Measurements from ENCODE around the gene GCNT4. TPM values are rescaled to one million over a fixed set of nuclear protein-coding genes. Genes with fewer than 3 reads are reported as not detected.

The GCNT4 gene
- total and polyA plus RNA-seq, 2 donors (not counting 1 experiment from before 2014, with no cell fraction given): 3.6 to 14.6 TPM

DNA sequence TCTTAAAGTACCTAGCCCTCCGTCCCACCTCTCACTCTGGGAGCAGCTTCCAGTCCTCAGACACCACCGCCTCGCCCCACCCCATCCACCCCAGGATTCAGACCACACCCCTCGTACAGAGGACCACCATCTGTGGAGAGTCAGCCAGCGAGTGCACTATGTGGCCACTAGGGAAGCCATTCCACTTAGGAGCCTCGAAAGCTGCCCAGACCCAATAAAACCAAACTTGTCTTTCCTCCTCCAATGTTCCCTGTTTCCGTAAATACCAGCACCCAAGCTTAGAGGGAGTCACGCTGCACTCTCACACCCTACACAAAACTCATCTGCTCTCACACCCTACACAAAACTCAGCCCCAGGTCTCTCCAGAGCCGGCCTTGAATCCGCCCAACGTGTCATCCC lies 1.9 kb downstream of the GCNT4 start:
- Histone ChIP-seq H4K20me1 (ENCODE audit: control insufficient read depth, extremely low read depth, insufficient read depth, low read length) (no peaks in the 10 kb centered on the region), H2AFZ (ENCODE audit: low read length) (no peak overlapping the region), H3K9me3 (ENCODE audit: control insufficient read depth, insufficient read depth, low read depth, low read length) (no peaks in the 10 kb centered on the region), H3K27ac (ENCODE audit: insufficient read depth, low read length) (no peak overlapping the region), H3K4me1 (ENCODE audit: control insufficient read depth, extremely low read depth, insufficient read depth, low read length) (peaks cover 16% of the 10 kb centered on the region), H3K27me3 (ENCODE audit: control insufficient read depth, insufficient read depth, low read length) (no peaks in the 10 kb centered on the region), H3K36me3 (ENCODE audit: control insufficient read depth, insufficient read depth, low read length) (no peaks in the 10 kb centered on the region), H3K4me3 (replicated peaks in 1 of 4; ENCODE audit: control extremely low read depth in 1 of 4, insufficient read depth in 1 of 4, low read depth in 3 of 4, low read length in 4 of 4) (no peak overlapping the region), H3K9ac (ENCODE audit: insufficient read depth, low read length) (no peak overlapping the region), H3K79me2 (ENCODE audit: control insufficient read depth, insufficient read depth, low read length) (peaks cover 22% of the 10 kb centered on the region), H3K4me2 (ENCODE audit: extremely low read depth, insufficient read depth, low read length) (no peak overlapping the region)
- TF ChIP-seq, protein P1, sequence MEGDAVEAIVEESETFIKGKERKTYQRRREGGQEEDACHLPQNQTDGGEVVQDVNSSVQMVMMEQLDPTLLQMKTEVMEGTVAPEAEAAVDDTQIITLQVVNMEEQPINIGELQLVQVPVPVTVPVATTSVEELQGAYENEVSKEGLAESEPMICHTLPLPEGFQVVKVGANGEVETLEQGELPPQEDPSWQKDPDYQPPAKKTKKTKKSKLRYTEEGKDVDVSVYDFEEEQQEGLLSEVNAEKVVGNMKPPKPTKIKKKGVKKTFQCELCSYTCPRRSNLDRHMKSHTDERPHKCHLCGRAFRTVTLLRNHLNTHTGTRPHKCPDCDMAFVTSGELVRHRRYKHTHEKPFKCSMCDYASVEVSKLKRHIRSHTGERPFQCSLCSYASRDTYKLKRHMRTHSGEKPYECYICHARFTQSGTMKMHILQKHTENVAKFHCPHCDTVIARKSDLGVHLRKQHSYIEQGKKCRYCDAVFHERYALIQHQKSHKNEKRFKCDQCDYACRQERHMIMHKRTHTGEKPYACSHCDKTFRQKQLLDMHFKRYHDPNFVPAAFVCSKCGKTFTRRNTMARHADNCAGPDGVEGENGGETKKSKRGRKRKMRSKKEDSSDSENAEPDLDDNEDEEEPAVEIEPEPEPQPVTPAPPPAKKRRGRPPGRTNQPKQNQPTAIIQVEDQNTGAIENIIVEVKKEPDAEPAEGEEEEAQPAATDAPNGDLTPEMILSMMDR (conservative IDR thresholded peaks at IDR 0.05 in 1 of 2, IDR thresholded peaks at IDR 0.05 in 1 of 2; ENCODE audit: low read depth in 1 of 2, low read length in 2 of 2): peak; percentile 22 to 45
- TF ChIP-seq EZH2 (IDR thresholded peaks at IDR 0.05; ENCODE audit: low read length, missing control alignments): no peak
- DNase-seq (ENCODE audit: low read depth in 2 of 2): peak in 1 of 2 donors; percentile 21

DNA sequence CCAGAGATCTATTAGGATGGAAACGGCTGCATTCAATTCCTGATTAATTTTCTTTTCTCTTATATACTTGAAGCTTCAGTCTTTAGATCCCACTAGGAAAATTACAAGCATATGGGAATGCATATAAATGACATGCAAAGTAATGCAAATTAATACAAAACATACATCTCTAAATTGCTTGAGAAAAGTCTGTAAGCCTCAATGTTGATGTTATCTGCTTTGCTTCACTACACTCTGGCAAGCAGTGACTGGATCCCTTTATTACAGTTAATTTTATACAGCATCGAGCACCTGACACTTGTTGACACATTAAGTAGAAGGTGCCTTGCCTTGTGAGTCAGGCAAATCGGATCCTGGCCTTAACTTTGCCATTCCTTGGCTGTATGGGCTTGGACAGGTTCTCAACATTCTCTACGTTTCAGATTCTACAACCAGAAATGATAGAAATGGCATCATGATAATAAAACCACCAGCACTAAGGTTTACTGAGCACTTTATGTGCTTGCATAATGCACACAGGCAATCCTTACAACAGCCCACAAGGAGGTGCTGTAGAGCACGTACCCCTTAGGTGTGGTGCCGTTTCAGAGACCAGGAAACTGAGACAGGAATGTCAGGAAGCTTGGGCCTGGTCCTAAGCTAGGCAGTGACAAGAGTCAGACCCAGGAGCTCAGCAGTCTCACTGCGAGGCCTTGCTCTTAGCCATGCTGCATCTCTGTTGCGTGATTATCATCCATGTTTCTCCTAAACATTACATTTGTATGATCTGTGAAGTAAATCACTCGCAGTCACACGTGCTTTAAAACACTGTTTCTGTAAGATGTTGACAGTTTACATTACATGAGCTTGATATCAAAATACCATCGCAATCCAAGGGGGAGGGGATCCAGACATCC lies 2.7 kb downstream of the GCNT4 start:
- H3K9me3 ChIP-seq (ENCODE audit: control insufficient read depth, insufficient read depth, low read depth, low read length): no peaks in the 10 kb centered on the region
- H2AFZ ChIP-seq (ENCODE audit: low read length): peak overlapping the region; percentile 38
- DNase-seq (ENCODE audit: low read depth in 2 of 2): peak; percentile 51 to 61
- TF ChIP-seq EZH2 (IDR thresholded peaks at IDR 0.05; ENCODE audit: low read length, missing control alignments): no peak
- TF ChIP-seq, protein P1 (conservative IDR thresholded peaks at IDR 0.05 in 1 of 2, IDR thresholded peaks at IDR 0.05 in 1 of 2; ENCODE audit: low read depth in 1 of 2, low read length in 2 of 2): peak; percentile 75 to 93
- peaks cover 16% of the 10 kb centered on the region for H3K4me1 ChIP-seq (ENCODE audit: control insufficient read depth, extremely low read depth, insufficient read depth, low read length)
- H3K27me3 ChIP-seq (ENCODE audit: control insufficient read depth, insufficient read depth, low read length): no peaks in the 10 kb centered on the region
- H3K79me2 ChIP-seq (ENCODE audit: control insufficient read depth, insufficient read depth, low read length): peaks cover 22% of the 10 kb centered on the region
- no peak overlapping the region for H3K9ac ChIP-seq (ENCODE audit: insufficient read depth, low read length)
- no peaks in the 10 kb centered on the region for H4K20me1 ChIP-seq (ENCODE audit: control insufficient read depth, extremely low read depth, insufficient read depth, low read length)
- no peak overlapping the region for H3K4me2 ChIP-seq (ENCODE audit: extremely low read depth, insufficient read depth, low read length)
- H3K36me3 ChIP-seq (ENCODE audit: control insufficient read depth, insufficient read depth, low read length): no peaks in the 10 kb centered on the region
- H3K27ac ChIP-seq (ENCODE audit: insufficient read depth, low read length): no peak overlapping the region
- no peak overlapping the region for H3K4me3 ChIP-seq (replicated peaks in 1 of 4; ENCODE audit: control extremely low read depth in 1 of 4, insufficient read depth in 1 of 4, low read depth in 3 of 4, low read length in 4 of 4)

- TF ChIP-seq, protein P1 (conservative IDR thresholded peaks at IDR 0.05 in 1 of 2, IDR thresholded peaks at IDR 0.05 in 1 of 2; ENCODE audit: low read depth in 1 of 2, low read length in 2 of 2): no peak
- no peak for TF ChIP-seq EZH2 (IDR thresholded peaks at IDR 0.05; ENCODE audit: low read length, missing control alignments)
- peak in 1 of 2 donors; percentile 80 for DNase-seq (ENCODE audit: low read depth in 2 of 2)
- Histone ChIP-seq H2AFZ (ENCODE audit: low read length) (no peak overlapping the region), H3K4me1 (ENCODE audit: control insufficient read depth, extremely low read depth, insufficient read depth, low read length) (peaks cover 12% of the 10 kb centered on the region), H3K4me2 (ENCODE audit: extremely low read depth, insufficient read depth, low read length) (peak overlapping the region; percentile 68), H3K9ac (ENCODE audit: insufficient read depth, low read length) (no peak overlapping the region), H4K20me1 (ENCODE audit: control insufficient read depth, extremely low read depth, insufficient read depth, low read length) (no peaks in the 10 kb centered on the region), H3K27ac (ENCODE audit: insufficient read depth, low read length) (no peak overlapping the region), H3K9me3 (ENCODE audit: control insufficient read depth, insufficient read depth, low read depth, low read length) (no peaks in the 10 kb centered on the region), H3K36me3 (ENCODE audit: control insufficient read depth, insufficient read depth, low read length) (no peaks in the 10 kb centered on the region), H3K79me2 (ENCODE audit: control insufficient read depth, insufficient read depth, low read length) (peaks cover 22% of the 10 kb centered on the region), H3K4me3 (replicated peaks in 1 of 4; ENCODE audit: control extremely low read depth in 1 of 4, insufficient read depth in 1 of 4, low read depth in 3 of 4, low read length in 4 of 4) (peak overlapping the region in 1 of 4 experiments; percentile 7), H3K27me3 (ENCODE audit: control insufficient read depth, insufficient read depth, low read length) (no peaks in the 10 kb centered on the region)
Observed at GRCh38 chr5:75048457-75048953, 3.9 kb downstream of the GCNT4 start.
